Ammon's horn (tissue), 1 donor: ENCODE results near the gene BLM.
"Not testable (repeated sequence)": the region's sequence is repeated elsewhere in the genome, so short reads cannot be mapped to it uniquely, and the experiment has no call there.

Experiments
- DNase-seq: peaks from one replicate; pipeline ENCODE4 v3.0.0-alpha.2; 2016; ENCODE audit warnings: low spot score

Gene BLM

DNA sequence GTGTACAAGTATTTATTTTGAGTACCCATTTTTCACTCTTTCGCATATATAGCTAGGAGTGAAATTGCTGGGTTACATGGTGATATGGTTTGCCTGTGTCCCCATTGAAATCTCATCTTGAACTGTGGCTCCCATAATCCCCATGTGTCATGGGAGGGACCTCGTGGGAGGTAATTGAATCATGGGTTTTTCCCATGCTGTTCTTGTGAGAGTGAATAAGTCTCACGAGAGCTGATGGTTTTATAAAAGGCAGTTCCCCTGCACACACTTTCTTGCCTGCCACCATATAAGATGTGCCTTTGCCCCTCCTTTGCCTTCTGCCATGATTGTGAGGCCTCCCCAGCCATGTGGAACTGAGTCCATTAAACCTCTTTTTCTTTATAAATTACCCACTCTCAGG is 23.4 kb downstream of the BLM start:
- not testable (repeated sequence) for DNase-seq

DNA sequence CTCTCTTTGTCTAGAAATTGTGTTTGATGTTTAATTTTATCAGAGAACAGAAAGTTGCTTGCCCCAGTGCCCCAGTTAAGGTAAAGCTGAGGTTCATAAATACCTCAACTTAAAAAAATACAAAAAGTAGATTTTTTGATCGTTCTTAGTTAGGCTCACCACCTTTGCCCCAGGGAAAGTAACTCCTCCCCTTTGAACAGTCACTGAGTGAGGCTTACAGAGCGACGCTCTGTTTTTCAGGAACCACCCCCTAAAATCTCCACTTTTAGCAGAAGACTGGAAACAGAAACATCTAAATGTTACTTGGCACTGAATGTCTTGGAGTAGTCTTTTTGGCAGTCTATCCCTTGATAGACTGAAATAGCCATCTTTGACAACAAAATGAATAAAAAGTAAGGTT is 24.9 kb downstream of the BLM start:
- DNase-seq, result no peak

DNA sequence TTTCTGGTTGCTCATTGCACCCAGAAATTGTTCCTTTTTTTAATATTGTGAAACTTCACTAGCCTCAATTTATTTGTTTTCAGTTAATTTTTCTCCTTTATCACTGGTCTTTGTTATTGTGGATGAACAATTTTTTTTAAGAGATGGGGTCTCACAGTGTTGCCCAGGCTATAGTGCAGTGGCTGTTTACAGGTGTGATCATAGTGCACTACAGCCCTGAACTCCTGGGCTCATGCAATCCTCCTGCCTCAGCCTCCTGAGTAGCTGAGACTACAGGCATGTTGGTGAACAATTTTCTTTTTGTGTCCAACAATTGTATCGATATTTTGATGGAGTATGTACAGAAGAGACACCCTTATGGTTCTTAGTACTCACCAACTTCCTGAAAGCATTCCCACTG is 26.3 kb downstream of the BLM start:
- no peak for DNase-seq

DNA sequence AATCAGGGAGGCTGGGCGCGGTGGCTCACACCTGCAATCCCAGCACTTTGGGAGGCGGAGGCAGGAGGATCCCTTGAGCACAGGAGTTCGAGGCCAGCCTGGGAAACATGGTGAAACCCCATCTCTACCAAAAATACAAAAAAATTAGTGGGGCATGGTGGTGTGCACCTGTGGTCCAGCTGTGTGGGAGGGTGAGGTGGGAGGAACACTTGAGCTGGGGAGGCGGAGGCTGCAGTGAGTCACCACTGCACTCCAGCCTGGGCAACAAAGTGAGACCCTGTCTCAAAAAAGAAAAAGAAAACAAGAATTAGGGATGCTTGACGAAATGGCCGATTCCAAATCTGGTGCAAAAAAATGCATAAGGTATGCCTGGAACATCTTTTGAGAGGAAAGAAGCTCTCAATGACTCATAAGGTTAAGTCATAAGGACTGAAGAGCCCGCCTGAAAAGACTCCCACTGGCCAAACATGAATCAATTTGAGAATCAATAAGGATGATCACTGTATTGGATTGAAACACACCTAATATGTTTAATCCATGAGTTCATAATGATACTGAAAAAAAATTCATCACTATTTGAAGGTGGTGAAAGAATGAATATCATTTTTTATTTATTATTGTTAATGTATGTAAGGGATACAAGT is 27.7 kb downstream of the BLM start:
- DNase-seq, result no peak

DNA sequence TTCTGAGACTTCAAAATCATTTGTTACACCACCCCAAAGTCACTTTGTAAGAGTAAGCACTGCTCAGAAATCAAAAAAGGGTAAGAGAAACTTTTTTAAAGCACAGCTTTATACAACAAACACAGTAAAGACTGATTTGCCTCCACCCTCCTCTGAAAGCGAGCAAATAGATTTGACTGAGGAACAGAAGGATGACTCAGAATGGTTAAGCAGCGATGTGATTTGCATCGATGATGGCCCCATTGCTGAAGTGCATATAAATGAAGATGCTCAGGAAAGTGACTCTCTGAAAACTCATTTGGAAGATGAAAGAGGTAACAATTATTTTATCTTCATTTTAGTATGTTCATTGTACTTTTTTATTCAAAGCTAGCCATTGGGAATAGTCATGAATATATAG is 32.6 kb downstream of the BLM start:
- peak; percentile 29 for DNase-seq

DNA sequence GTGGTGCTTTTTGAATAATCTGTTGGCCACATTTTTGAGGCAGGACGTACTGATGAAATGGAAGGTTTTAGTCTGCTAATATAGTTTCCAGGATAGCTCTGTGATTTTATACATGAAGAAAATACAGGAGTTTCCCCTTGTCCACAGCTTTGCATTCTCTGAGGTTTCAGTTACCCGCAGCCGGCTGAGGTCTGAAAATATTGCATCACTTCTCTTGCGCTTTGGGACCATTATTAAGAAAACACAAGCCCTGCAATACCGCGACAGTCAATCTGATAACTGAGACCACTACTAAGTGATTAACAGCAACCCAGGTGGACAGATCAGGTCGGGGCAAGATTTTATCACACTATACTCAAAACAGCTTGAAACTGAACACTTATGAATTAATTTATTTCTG is 33.0 kb downstream of the BLM start:
- DNase-seq, result no peak

DNA sequence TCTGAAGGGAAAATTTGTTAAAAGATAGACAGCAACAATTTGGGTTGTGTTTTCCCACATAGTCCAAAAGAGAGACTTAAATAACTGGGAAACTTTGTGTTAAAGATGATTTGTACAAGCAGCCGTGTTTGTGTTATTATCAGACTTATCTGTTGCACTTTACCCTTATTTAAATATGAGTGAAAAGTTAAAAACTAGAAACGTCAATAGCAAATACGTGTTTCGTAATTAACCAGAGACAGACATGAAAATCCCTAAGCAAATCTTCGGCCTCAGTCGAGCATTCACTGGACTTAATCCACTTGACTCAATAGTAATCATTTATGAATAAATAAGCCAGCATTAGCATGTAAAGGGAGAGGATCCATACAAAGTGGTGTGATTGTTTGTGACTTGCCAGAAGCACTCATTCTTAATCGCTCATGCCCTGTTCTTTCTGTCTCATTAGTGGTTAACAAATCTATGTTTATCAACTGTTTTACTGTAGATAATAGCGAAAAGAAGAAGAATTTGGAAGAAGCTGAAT is 34.2 kb downstream of the BLM start:
- DNase-seq, result no peak

DNA sequence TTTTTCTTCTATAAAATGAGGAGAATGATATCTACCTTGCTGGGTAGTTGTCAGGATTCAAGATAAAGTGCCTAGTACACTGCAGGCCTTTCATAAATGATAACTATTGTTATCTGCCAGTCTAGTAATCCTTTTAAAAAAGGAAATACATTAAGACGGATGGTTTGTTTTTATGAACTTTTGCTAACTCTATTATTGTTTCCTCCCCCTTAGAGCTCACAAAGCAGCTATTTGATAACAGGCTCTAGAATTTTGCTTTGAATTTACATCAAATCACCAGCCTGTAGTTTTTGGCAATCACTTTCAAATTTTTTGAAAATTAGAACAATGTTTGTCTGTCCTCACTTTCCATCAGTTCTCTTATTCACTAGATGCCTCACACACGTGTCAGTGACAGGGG is 39.8 kb downstream of the BLM start:
- no peak for DNase-seq

DNA sequence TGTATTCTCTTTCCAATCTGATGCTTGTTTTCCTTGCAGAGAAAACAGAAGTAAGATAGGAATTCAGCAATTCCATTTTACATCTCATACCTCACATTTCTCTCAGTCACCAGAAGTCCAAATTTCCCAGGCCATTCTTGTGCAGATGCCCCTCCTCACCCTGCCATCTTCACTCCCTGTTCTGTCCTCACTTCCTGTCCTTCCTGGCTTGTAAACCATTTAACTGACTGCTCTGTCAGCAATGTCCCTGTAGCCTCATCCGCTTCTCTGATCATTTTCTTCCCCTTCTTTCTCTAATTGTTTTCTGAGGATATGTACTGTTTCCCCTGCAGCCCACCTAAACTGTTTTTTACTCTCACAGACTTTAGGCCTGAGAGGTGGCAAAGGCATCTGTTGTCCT is 40.3 kb downstream of the BLM start:
- no peak for DNase-seq

DNA sequence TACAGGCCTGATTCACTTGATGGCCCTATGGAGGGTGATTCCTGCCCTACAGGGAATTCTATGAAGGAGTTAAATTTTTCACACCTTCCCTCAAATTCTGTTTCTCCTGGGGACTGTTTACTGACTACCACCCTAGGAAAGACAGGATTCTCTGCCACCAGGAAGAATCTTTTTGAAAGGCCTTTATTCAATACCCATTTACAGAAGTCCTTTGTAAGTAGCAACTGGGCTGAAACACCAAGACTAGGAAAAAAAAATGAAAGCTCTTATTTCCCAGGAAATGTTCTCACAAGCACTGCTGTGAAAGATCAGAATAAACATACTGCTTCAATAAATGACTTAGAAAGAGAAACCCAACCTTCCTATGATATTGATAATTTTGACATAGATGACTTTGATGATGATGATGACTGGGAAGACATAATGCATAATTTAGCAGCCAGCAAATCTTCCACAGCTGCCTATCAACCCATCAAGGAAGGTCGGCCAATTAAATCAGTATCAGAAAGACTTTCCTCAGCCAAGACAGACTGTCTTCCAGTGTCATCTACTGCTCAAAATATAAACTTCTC is 43.6 kb downstream of the BLM start:
- peak; percentile 45 for DNase-seq

DNA sequence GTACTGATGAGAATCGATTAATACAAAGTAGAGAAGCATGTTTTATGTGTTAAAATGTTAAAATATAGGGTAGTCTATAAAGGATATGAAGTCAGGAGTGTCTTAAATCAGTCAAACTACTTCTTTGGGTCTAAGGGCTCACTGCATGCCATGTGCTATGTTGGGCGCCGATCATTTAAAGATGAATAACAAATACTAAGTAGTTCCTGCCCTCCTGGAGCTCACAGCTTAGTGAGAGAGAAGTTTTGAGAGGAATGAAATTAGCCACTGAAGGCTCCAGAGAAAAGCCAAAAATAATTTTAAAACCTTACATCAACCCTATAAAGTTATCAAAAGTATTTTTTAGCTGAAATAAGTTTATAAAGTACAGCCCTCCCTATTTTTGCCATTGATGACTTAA is 44.5 kb downstream of the BLM start:
- no peak for DNase-seq

DNA sequence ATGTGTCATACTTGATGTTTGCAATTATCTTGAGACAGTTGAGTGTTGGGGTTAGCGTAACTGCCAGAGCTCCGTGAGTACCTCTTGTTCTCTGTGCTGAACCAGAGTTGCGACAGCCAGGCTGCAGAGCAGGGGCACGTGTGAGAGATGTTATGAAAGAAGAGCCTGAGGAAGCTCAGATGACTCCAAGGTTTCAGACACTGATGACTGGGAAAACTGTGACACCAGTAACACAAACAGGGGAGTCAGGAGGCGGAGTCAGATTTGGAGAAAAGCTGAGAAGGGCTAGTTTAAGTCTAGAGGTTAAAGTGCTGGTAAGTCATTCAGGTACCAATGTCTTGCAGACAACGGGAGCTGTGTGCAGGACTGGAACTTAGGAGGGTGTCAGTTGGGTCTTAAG is 45.0 kb downstream of the BLM start:
- DNase-seq, result peak; percentile 60

DNA sequence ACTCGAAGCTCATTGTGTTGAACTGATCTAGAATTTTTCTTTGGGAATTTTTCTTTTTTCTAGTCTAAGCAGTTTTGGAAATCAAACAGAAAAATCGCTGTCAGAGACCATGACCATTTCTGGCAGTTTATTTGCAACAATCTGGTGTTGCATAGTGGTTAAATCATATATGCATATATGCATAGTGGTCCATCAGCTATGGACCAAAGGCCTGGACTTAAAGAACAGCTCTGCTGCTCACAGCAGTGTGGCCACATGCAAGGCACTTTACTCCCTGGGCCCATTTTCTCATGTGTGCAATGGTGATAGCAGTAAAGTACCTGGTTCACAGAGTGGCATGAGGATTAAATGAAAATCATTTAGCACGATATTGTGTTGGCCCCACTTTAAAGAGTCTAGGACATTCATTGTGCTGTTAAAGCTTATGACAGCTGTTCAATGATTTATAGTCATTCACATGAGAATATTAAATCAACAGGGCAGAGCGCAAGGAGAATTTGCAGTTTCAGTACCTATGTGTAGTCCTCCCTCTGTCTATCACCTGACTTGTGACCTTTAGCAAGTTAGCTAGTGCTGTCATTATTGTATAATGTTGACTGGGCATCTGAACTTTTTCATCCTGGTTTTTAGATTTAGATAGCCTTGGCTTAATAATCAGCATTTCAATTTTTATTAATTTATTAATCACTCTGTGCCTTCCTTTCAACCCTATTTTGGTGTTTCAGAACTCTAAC is 46.4 kb downstream of the BLM start:
- no peak for DNase-seq

DNA sequence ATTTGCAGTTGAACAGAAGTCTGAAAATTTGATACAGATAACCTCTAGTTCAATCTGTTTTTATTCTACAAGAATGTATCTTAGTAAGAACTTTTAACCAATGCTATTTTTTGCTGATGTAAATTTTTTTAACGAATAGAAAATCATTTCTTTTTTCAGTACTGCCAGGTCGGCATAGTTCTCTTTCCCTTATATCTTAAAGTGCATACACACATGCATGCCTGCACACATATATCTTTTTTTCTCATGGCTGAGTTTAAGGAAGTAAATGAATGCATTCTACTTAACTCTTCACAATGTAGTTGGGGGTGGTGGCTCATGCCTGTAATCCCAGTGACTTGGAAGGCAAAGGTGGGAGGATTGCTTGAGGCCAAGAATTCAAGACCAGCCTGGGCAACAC is 48.4 kb downstream of the BLM start:
- no peak for DNase-seq

DNA sequence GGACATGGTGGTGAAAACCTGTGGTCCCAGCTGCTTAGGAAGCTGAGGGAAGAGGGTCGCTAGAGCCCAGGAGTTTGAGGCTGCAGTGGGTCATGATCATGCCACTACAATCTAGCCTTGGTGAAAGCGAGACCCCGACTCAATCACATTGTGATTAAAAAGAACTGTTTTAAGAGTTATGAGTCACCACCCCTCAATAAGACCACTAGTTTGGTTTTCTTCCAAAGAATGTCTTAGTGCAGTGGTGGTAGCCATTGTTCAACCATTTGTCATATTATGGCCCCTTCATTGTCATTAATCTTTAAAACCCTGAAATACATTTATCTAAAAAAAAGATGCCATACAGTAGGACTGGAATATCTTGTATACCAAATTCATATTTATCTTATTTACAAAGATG is 48.8 kb downstream of the BLM start:
- no peak for DNase-seq

DNA sequence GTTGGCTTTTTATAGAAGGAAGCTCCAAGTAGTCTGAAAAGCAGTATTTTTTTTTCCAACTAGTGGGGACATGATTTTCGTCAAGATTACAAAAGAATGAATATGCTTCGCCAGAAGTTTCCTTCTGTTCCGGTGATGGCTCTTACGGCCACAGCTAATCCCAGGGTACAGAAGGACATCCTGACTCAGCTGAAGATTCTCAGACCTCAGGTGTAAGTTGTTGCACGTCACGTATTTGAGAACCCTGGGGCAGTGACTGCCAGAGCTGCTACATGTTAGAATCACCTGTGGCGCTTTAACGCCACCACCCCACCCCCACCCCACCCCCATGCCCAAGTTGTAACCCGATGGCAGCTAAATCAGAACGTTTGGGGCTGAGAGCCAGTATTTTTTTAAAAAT is 52.2 kb downstream of the BLM start:
- DNase-seq, result no peak

DNA sequence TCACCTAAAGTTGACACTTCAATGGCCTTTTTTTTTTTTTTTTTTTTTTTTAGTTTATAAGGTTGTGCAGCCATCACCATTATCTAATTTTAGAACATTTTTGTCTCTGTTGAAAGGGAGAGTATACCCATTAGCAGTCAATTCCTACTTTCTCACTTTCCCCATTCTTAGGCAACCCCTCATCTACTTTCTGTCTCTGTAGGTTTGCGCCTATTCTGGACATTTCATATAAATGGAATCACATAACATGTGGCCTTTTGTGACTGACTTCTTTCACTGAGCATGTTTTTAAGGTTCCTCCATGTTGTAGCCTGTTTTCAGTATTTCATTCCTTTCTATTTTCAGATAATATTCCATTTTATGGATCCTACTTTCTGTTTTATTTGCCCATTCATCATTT is 56.3 kb downstream of the BLM start:
- DNase-seq, result no peak

DNA sequence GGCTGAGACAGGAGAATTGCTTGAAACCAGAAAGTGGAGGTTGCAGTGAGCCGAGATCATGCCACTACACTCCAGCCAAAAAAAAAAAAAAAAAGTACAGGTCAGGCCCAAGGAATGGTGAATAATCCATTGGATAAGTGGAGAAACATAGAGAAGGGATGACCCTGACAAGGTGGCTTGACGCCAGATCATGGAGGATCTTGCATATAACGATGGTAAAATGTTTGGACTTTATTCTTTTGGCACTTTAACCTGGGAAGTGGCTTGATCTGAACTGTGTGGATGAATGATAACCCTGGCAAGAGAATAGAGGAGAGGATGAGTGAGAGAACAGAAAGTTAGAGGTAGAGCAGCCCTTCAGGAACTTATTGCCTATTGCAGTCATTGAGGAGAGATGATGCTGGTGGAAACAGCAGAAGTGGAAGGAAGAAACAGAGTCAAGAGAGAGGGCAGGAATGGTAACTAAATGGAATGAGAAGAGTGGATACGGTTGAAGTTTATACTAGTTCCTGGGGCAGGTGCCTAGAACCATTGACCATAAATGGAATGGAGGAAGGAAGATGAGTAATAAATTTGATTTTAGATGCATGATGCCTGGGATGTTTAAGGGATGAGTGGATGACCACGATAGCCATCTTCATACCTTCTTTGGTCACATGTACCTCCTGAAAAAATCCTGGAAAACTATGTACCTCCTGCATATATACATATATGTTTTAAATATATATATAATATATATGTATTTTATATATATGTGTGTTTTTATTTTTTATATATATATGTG is 57.8 kb downstream of the BLM start:
- DNase-seq, result no peak

DNA sequence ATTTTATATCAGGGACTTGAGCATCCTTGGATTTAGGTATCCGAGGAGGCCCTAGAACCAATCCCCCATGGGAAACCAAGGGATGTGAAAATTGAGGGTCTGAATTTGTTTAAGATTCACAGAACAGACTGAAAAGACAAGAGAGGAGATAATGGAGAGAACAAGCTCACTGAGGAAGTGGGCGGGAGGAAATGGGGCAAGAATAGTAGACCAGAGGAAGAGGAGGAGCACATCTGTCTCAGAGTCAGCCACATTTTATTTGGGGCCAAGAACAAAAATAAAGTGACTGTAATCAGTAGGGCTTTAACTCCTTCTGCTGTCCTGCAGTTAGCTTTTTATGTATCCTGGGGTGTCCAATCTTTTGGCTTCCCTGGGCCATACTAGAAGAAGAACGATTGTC is 63.8 kb downstream of the BLM start:
- DNase-seq, result no peak

DNA sequence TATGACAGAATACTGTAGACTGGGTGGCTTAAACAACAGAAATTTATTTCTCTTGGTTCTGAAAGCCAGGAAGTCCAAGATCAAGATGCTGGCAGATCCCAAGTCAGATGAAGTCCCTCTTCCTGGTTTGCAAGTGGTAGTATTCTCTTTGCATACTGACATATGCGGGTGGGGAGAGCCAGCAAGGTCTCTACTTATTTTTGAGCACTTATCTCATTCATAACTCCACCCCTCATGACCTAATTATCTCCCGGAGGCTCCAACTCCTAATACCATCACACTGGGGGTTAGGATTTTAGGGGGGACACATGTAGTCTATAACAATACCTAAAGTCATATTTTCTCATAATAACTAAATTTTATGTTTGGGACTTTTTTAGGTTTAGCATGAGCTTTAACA is 65.3 kb downstream of the BLM start:
- DNase-seq, result no peak

DNA sequence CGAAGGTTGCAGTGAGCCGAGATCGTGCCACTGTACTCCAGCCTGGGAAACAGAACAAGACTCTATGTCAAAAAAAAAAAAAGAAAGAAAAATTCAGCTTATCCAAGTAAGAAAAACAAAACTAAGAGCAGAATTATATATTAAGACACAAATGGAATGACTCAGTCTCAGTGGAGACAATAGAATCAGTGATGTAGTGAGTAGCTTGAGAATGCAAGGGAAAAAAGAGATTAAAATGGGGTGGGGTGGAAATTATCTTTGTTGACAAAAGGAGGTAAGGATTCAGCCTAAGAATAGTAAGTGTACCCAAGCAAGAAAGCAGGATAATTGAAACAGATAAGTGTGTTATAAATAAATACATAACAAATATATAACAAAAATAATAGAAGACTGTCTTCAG is 70.7 kb downstream of the BLM start:
- no peak for DNase-seq

DNA sequence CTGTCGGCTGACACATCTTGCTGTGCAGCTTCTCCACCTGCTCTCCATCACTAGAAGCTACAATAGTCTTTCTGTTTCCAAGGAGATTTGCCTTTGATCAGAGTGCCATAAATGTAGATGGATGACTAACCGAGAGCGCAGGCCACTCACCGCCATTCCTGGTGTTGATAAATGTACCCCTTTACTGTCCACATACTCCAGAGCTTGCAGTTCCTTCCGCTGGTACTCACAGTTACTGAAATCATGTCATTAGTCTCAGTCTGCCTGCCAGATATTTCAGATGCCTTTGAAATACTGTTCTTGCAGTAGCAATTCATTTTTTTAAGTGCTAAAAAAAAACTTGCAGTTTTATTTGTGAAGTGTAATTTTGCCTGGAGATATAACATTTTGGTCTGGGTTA is 72.3 kb downstream of the BLM start:
- peak; percentile 7 for DNase-seq

DNA sequence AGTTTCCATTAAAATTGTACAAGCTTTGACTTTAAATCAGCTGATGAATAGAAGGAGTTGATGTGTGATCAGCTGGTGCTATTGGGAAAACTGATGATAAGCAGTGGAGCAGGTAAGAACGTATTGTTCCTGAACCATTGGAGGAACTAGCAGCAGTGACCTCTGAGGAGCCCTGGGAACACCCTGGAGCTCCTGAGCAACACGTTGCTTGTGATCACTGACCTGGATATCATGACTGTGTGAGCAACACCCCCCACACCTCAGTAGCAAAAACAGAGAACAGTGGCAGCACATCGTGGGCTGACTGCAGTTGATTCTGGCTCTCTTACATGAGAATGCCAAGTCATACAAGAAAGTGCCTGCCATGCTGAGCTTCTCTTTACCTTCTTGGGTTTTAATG is 72.9 kb downstream of the BLM start:
- peak; percentile 16 for DNase-seq
